Pancreas (tissue), 10 donors: ENCODE measurements around the gene LUC7L3. TPM values are rescaled to one million over a fixed set of nuclear protein-coding genes. Genes with fewer than 3 reads are reported as not detected.
A peak's percentile ranks its signal among the peaks of the same experiment; 100 is the strongest.

Experiments used
- ATAC-seq, 4 donors: fragments of 200-7000 bp; cut with Tn5 transposase; one replicate each; pipeline versions ENCODE4 v1.8.0 to v1.9.1; 2020; ENCODE audit warnings: mild to moderate bottlenecking in 4 of 4, moderate library complexity in 4 of 4
- DNase-seq, 6 donors: peaks; one replicate each; pipeline ENCODE4 v3.0.0-alpha.2; 2020
- FAIRE-seq: peaks from 2 replicates; lab custom pipeline; 2012; peaks lifted over from hg19 to GRCh38; lab: Jason Lieb, UNC
- H3K27ac ChIP-seq, 4 donors: fragments of 200-600 bp; sonication (generic); 1 replicate in 3 of 4; 2 replicates in 1 of 4; pipeline versions ENCODE4 v1.5.0 to v1.8.0; 2020
- H3K27me3 ChIP-seq, 4 donors: fragments of 200-600 bp; one replicate each; pipeline ENCODE4 v1.8.0; 2021
- H3K36me3 ChIP-seq, 3 donors: fragments of 200-600 bp; sonication (generic) in 1 of 3; one replicate each; pipeline versions ENCODE4 v1.5.0 to v1.8.0; 2020 to 2021
- H3K4me1 ChIP-seq, 3 donors: fragments of 200-600 bp; one replicate each; pipeline ENCODE4 v1.8.0; 2021
- H3K4me3 ChIP-seq, 4 donors: fragments of 200-600 bp; sonication (generic) in 2 of 4; one replicate each; pipeline versions ENCODE4 v1.5.0 to v1.8.0; 2020 to 2021
- H3K9me3 ChIP-seq, 4 donors: fragments of 200-600 bp; one replicate each; pipeline ENCODE4 v1.8.0; 2021
- WGBS, 2 donors: extraction: QIAGEN DNeasy Blood & Tissue Kit; methylation state at CpG; one replicate each; pipeline ENCODE4 v1.1.7; 2013; 5-methylcytosine and 5-hydroxymethylcytosine counted together
- intact Hi-C, 3 donors: fragments of 100-400 bp; cut with DNase I; formaldehyde crosslinking; loops; one replicate each; pipeline versions ENCODE4 v1.11.1 to v1.14.2; 2022
- polyA plus RNA-seq, 2 donors: library from polyadenylated mRNA; stranded (reverse); fragments of 200-250 nt; gene quantifications; one replicate each; pipeline ENCODE4 v1.2.3, GENCODE V29; 2013
- total RNA-seq, 6 donors: library from RNA; stranded (reverse); fragmentation: NEBNext Ultra II Directional in 4 of 6; extraction: Animal tissue kit (Norgen Biotek cat#: 25700) in 4 of 6; gene quantifications; one replicate each; pipeline versions ENCODE4 v1.2.1 to v1.2.4, GENCODE V29; 2021 to 2023
- TF ChIP-seq, protein P1 (sequence below), 4 donors: fragments of 200-600 bp; sonication (generic) in 3 of 4; IDR thresholded peaks; one replicate each; pipeline versions ENCODE4 v1.5.0 to v1.8.0; 2021; ENCODE audit warnings: antibody characterized with exemption in 4 of 4
- donor health status: healthy with polysubstance abuse.
- donor health status: DM: no; HTN: no; CAD: no; lungs with moderate emphysema.
- donor health status: DM: no; HTN: no; CAD: no.
- donor health status: control.
- donor health status: control.
- donor health status: Bipolar disorder and iron deficiency.
- donor health status: DM: yes; HTN: yes; CAD: no.
- donor health status: DM: no; HTN: no; CAD: no.
- donor health status: DM: no; HTN: no; CAD: no.
- donor health status: DM: yes; HTN: yes; CAD: no.

The LUC7L3 gene
- total and polyA plus RNA-seq, 8 donors, result 42.7 to 210 (median 63.4) TPM

DNA sequence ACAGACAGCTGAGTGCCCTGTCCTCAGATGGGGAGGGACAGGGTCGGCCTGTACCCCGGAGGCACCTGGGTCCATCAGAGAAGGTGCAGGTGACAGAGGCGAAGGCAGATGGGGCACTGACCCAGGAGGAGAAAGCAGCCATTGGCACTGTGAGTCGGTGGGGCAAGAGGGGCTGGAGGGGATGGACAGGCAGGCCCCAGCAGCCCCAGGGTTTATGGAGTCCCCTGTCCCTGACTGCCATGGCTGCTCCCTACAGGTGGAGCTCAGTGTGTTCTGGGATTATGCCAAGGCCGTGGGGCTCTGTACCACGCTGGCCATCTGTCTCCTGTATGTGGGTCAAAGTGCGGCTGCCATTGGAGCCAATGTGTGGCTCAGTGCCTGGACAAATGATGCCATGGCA, 43.8 kb upstream of the LUC7L3 start:
- no peaks in the 10 kb centered on the region for H3K27me3 ChIP-seq
- WGBS, 2 donors, result 63 to 64% methylated on average over 7 of the region's 7 CpGs
- TF ChIP-seq, protein P1, sequence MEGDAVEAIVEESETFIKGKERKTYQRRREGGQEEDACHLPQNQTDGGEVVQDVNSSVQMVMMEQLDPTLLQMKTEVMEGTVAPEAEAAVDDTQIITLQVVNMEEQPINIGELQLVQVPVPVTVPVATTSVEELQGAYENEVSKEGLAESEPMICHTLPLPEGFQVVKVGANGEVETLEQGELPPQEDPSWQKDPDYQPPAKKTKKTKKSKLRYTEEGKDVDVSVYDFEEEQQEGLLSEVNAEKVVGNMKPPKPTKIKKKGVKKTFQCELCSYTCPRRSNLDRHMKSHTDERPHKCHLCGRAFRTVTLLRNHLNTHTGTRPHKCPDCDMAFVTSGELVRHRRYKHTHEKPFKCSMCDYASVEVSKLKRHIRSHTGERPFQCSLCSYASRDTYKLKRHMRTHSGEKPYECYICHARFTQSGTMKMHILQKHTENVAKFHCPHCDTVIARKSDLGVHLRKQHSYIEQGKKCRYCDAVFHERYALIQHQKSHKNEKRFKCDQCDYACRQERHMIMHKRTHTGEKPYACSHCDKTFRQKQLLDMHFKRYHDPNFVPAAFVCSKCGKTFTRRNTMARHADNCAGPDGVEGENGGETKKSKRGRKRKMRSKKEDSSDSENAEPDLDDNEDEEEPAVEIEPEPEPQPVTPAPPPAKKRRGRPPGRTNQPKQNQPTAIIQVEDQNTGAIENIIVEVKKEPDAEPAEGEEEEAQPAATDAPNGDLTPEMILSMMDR (IDR thresholded peaks at IDR 0.05), result no peak
- H3K4me1 ChIP-seq, result peaks cover 10 to 14% (median 11%) of the 10 kb centered on the region in 3 donors
- intact Hi-C loops, result no loop called here
- peak; percentile 73 to 92 (median 90) for DNase-seq
- no peak for FAIRE-seq
- ATAC-seq, result peak; percentile 86 to 92 (median 88)
- peaks cover 0 to 11% (median 3%) of the 10 kb centered on the region in 3 donors for H3K36me3 ChIP-seq
- peak overlapping the region in 3 of 4 donors; percentile 22 to 63 (median 44) for H3K27ac ChIP-seq
- no peaks in the 10 kb centered on the region for H3K9me3 ChIP-seq
- no peak overlapping the region for H3K4me3 ChIP-seq

DNA sequence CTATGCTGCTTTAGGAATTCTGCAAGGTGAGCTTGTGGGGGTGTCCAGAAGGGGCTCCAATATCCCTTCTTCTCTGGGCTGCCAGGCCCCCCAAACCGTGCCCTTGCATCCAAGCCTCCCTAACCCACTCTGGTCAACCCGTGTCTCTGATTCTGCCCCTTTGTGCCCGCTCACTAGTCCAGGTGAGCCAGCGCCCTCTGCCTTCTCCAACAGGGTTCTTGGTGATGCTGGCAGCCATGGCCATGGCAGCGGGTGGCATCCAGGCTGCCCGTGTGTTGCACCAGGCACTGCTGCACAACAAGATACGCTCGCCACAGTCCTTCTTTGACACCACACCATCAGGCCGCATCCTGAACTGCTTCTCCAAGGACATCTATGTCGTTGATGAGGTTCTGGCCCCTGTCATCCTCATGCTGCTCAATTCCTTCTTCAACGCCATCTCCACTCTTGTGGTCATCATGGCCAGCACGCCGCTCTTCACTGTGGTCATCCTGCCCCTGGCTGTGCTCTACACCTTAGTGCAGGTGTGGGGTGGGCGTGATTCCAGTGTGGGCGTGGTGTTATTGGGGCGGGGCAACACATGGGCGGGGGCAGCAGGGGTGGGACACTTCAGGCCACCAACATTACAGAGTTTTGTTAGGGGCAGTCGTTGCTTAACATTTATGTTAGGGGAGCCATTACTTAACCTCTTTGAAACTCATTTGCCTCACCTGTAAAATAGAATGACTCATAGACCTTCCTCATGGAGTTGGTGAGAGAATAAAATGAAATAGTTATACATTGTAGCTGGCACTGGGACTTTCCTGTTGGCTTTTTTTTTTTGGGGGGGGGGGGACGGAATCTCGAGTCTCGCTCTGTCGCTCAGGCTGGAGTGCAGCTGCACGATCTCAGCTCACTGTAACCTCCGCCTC, 43.1 kb upstream of the LUC7L3 start:
- WGBS, 2 donors, result 84 to 91% methylated on average over 24 of the region's 24 CpGs

DNA sequence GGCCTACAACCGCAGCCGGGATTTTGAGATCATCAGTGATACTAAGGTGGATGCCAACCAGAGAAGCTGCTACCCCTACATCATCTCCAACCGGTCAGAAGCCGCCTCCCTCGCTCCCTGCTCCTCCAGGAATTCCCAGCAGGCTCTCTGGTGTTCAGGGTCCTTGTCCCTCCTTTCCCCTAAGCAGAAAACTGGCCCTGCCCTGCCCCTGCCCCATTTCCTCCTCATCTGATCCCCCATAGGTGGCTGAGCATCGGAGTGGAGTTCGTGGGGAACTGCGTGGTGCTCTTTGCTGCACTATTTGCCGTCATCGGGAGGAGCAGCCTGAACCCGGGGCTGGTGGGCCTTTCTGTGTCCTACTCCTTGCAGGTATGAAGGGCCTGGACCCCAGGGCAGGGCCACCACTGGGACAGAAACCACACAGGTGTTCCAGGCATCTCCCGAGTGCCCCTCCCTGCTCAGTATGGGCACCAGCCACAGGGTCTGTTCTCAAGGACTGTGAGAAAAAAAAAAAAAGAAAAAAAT, 41.5 kb upstream of the LUC7L3 start:
- Histone ChIP-seq H3K4me3 (no peak overlapping the region), H3K9me3 (no peaks in the 10 kb centered on the region), H3K27me3 (no peaks in the 10 kb centered on the region), H3K36me3 (peaks cover 0 to 11% (median 3%) of the 10 kb centered on the region in 3 donors), H3K4me1 (peaks cover 8 to 16% (median 10%) of the 10 kb centered on the region in 3 donors), H3K27ac (no peak overlapping the region)
- TF ChIP-seq, protein P1 (IDR thresholded peaks at IDR 0.05), result no peak
- FAIRE-seq (no peak), ATAC-seq (no peak), DNase-seq (peak in 1 of 6 donors; percentile 35)
- intact Hi-C loops, result no loop called here
- WGBS, 2 donors, result 91 to 92% methylated on average over 12 of the region's 12 CpGs

More for the DNA sequence above, 43.1 kb upstream of the LUC7L3 start:
- Histone ChIP-seq H3K27ac (peak overlapping the region in 3 of 4 donors; percentile 31 to 63 (median 44)), H3K4me3 (no peak overlapping the region), H3K4me1 (peaks cover 9 to 11% (median 10%) of the 10 kb centered on the region in 3 donors), H3K9me3 (no peaks in the 10 kb centered on the region), H3K36me3 (peaks cover 0 to 11% (median 3%) of the 10 kb centered on the region in 3 donors), H3K27me3 (no peaks in the 10 kb centered on the region)
- DNase-seq (peak in 2 of 6 donors; percentile 61), FAIRE-seq (no peak), ATAC-seq (peak in 1 of 4 donors; percentile 5)
- intact Hi-C loops, result no loop called here
- TF ChIP-seq, protein P1 (IDR thresholded peaks at IDR 0.05), result no peak

DNA sequence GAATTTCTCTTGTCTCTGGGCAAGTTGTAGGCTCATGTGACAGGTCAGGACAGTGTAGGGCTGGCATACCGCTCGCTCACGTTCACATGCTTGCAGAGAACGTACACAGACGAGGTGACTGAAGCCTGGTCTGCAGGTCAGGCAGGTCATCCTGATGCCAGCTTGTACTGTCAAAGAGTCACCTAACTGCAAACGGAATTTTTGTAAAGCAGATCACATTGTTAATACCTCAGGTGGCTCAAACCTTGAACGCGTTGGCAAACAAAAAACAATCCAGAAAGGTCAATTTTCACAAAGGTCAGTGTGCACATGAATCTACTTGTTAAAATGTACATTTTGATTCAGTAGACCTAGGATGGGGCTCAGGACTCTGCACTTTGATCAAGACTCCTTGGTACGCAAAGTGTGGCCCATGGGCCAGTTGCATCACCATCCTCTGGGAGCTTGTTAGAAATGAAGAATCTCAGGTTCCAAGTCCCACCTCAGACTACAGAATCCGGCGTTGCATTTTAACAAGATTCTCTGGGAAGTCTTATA, 40.3 kb upstream of the LUC7L3 start:
- Histone ChIP-seq H3K27me3 (no peaks in the 10 kb centered on the region), H3K36me3 (peaks cover 0 to 11% (median 3%) of the 10 kb centered on the region in 3 donors), H3K4me1 (peaks cover 10 to 23% (median 11%) of the 10 kb centered on the region in 3 donors), H3K4me3 (no peak overlapping the region), H3K27ac (no peak overlapping the region), H3K9me3 (no peaks in the 10 kb centered on the region)
- DNase-seq (no peak), ATAC-seq (no peak), FAIRE-seq (no peak)
- TF ChIP-seq, protein P1 (IDR thresholded peaks at IDR 0.05), result no peak
- WGBS, 2 donors, result 87 to 88% methylated on average over 11 of the region's 11 CpGs
- intact Hi-C loops, result no loop called here
